HG03064 (cell line): ENCODE measurements around the gene H2BW1.
A peak's percentile ranks its signal among the peaks of the same experiment; 100 is the strongest.
"Not testable (repeated sequence)": the region's sequence is repeated elsewhere in the genome, so short reads cannot be mapped to it uniquely, and the experiment has no call there.

Experiments used
- ATAC-seq: cut with Tn5 transposase; IDR thresholded peaks from one replicate; pipeline ENCODE4 v1.9.1; 2021; ENCODE audit warnings: low read depth; ENCODE audit not compliant: unreplicated experiment

H2BW1 gene

GRCh38 chrX:104013606-104014005, at the start of gene H2BW1:
TSS of gene H2BW1 (minus strand) at chrX:104013708. CDS start at chrX:104013576, 132 bp downstream.
- ATAC-seq: no peak

GRCh38 chrX:104062636-104063035, 49.1 kb upstream of the H2BW1 start:
- ATAC-seq: not testable (repeated sequence)

- not testable (repeated sequence) for ATAC-seq
These were observed 41.4 kb upstream of the H2BW1 start for GRCh38 chrX:104054956-104055355.

GRCh38 chrX:104047171-104047570, 33.7 kb upstream of the H2BW1 start:
- ATAC-seq: no peak

- no peak for ATAC-seq
These were observed 32.1 kb upstream of the H2BW1 start for GRCh38 chrX:104045642-104046041.

- no peak for ATAC-seq
These were observed 27.5 kb upstream of the H2BW1 start for GRCh38 chrX:104041003-104041402.

GRCh38 chrX:104039689-104040505, 26.4 kb upstream of the H2BW1 start, which contains the start of gene H2BW2:
TSS of gene H2BW2 (plus strand) at chrX:104039956. CDS start at chrX:104039995, 39 bp downstream.
- ATAC-seq: no peak

GRCh38 chrX:104018126-104018525, 4.6 kb upstream of the H2BW1 start:
- ATAC-seq: no peak

- ATAC-seq: not testable (repeated sequence)
These were observed 2.1 kb upstream of the H2BW1 start for GRCh38 chrX:104015576-104015975.

- no peak for ATAC-seq
These were observed 350 bp downstream of the H2BW1 start for GRCh38 chrX:104013158-104013557.

GRCh38 chrX:104008831-104009230, 4.7 kb downstream of the H2BW1 start:
- ATAC-seq: no peak

- ATAC-seq: no peak
These were observed 14.3 kb downstream of the H2BW1 start for GRCh38 chrX:103999234-103999633.

GRCh38 chrX:103983508-103983907, 30.0 kb downstream of the H2BW1 start:
- not testable (repeated sequence) for ATAC-seq

- peak; percentile 97 for ATAC-seq
These were observed 50.9 kb downstream of the H2BW1 start, which contains the start of gene TMSB15B for GRCh38 chrX:103962411-103963278. TSS of gene TMSB15B (plus strand) at chrX:103962627.
